ENCODE data around the gene PDXDC1.
"Not testable (repeated sequence)": the region's sequence is repeated elsewhere in the genome, so short reads cannot be mapped to it uniquely, and the experiment has no call there.

Gene PDXDC1

DNA sequence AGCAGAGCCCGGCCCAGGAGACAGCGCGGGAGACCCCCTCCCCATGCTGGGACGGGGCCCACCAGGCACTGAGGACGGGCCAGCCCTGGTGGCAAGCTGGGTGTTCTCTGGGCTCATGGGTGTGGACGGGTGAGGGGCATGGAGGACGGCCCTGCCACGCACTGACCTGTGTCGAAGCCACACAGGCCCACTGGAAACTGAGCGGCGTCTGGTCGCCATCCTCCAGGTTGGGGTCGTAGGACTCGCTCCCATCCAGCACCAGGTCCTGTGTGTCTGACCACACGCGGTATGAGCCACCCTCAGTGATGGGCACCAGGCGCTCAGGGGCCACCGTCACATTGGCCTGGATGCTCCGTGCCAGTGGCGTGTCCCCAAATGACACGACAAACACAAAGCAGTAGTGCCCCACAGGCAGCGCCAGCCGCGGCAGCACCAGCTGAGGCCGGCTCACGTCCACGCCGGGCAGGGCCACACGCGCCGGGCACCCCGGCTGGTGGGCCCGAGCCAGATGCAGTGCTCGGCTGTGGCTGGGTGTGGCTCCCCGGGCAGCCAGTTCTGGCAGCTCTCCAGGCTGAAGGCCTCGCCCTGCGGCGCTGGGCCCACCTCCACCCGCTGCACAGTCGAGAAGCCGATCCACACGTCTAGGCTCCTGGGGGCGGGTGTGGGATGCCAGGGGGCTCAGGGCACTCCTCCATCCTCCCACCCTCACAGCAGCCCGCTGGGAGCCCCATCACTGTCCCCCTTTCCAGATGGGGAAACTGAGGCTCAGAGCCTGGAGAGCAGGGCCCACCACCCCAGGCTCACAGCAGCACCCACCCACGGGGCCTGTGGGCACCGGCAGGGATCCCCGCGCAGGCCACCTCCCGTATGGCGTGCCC lies 160.9 kb downstream of the PDXDC1 start:
- not testable (repeated sequence) for DNase-seq

DNA sequence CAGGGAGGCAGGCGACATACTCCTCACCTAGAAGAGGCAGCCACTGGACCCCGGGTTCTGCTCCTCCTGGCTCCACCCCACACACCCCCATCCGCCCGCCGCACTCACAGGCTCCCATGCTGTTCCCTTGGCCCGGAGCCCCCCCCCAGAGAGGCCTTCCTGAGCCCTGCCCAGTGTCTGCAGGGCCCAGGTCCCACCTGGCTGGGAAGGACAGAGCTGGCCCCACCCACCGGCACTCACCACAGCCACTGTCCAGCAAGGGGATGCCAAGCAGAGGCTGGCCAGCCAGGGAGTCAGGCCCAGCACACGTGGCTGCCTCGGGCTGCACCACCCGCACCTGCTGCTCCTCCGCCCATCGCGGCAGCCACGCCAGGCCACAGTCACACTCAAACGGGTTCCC lies 162.7 kb downstream of the PDXDC1 start:
- not testable (repeated sequence) for DNase-seq

DNA sequence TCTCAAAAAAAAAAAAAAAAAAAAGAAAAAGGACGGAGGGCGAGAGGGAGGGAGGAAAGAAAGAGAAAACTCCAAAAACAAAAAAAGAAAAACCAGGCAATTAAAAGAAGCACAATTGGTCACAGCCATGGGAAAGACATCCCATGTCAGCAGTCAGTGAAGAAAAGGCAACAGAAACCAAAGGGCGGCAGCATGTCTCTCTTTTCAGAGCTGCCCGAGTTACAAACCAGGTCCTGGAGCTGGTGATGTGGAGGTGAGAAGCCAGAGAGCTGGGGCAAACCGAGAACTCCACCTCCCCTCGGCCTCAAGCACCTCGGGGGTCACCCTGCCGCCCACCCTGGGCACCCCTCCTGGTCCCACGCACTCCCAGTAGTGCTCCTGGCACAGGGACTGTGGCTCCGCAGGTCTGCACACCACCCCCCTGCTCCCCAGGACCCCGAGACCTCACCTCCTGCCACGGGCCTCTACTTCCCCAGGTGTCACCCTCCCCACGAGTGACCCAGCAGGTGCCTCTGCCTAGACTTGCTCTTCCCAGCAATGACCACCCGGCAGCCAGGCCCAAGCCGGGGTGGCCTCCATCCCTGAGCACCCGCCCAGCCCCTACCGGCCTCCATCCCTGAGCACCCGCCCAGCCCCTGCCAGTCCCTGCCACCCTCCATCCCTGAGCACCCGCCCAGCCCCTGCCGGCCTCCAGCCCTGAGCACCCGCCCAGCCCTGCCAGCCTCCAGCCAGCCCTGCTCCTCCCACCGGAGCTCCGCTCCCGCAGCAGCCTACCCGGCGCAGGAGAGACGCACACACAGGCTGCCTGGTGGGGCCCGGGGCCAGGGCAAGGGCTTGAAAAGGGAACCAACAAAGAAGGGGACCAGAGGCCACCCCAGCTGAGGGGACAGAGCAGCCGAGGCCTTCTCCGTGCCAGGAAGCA lies 165.9 kb downstream of the PDXDC1 start:
- not testable (repeated sequence) for DNase-seq

DNA sequence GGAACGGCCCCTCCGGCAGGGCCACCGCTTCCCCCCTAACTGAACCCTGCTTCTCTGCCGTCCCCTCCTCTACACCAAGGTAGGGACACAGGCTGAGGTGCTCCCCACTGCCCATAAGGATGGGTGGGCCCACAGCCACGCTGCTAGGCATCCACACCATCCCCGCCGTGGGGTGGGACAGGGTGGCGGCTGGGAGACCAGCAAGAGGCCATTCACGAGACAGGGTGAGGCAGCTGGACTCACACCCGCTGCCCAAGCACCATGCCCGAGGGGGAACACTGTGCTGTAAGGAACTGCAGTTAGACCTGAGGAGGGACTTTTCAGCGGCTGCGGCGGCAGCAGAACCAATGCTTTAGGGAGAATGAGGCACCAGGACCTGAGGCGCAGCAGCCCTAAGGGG lies 166.8 kb downstream of the PDXDC1 start:
- DNase-seq: no peak

DNA sequence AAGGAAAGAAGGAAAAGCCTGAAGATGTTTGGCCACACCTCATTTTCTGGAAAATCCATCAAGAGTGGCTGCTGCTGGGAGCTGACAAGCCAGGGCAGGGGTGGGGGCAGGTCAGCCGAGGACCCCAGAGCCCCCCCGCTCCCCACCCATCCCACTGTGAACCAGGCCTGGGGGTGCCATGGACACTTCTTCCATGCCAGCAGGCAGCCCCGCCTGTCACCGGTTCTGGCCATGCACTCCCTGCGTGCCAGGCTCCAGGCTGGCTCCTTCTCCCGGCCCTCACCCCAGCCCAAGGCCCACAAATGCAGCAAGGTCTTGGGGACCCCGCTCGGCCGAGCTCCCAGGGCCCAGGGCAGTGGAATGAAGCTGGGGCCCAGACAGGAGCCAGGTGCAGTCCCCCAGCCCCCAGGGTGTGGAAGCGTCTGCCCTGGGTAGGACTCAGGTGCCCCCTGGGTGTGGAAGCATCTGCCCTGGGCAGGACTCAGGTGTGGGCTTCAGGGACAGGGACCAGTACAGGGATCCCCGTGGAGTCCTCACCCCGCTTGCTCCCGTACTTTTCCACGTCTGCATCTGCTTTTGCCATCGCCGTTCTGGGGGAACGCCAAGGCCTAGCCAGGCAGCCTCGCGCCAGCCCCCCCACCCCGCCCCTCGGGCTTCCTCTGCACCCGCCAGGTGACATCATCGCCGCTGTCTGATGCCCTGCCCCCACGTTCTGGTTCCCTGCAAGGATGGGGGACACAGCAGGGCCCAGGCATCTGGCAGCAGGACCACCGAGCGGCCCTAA lies 167.5 kb downstream of the PDXDC1 start:
- not testable (repeated sequence) for DNase-seq

DNA sequence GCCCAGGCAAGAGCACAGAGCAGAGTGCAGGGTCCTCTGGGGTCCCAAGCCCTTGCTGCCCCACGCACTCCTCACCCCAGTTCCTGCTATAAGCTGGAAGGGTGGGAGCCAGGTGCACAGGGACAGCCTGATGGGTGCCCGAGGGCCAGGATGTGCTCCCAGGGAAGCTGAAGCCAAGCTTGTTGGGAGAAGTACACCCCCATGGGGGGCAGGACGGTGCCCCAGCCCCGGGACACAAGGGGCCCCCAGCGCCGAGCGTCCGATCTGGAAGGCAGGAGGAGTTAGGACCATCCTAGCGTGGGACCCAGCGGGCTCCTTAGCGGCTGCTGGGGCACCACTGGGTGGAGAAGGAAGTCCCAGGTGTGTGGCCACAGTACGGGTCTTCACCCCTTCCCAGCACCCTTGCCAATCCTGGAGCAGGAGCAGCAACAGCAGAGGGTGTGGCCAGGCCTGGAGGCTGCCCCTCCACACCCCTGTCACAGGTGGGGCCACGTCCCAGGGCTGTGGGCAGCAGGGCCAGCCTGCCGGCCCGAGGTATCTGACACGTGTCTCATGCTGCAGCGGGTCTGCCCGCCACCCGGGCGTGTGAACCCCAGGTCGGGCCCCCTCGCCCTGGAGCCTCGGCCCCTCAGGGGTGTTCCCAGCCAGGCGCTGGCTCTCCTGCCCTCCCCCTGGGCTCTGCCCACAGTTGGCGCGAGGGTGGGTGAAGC lies 168.2 kb downstream of the PDXDC1 start:
- DNase-seq: not testable (repeated sequence)

DNA sequence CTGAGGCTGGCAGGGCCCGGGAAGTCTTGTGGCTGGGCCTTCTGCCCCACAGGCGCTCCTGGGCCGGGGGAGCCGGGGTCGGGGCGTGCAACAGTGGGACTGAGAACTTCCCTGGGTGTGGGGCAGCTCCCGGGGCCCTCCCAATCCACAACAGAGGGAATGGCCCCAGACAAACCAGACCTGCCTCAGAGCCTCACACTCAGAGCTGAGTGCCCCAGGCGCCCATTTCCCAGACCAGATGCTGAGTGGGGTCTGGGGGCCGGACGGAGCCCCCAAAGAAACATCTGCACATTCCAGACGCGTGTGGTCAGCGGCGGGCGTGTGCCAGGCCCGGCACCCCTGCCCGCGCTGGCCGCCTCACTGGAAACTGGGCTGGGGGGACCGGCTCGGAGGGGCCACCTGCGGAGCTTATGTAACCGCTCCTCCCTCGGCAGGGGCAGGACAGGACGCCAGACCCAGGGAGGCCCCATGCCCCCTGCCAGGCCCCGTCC lies 168.8 kb downstream of the PDXDC1 start:
- not testable (repeated sequence) for DNase-seq

DNA sequence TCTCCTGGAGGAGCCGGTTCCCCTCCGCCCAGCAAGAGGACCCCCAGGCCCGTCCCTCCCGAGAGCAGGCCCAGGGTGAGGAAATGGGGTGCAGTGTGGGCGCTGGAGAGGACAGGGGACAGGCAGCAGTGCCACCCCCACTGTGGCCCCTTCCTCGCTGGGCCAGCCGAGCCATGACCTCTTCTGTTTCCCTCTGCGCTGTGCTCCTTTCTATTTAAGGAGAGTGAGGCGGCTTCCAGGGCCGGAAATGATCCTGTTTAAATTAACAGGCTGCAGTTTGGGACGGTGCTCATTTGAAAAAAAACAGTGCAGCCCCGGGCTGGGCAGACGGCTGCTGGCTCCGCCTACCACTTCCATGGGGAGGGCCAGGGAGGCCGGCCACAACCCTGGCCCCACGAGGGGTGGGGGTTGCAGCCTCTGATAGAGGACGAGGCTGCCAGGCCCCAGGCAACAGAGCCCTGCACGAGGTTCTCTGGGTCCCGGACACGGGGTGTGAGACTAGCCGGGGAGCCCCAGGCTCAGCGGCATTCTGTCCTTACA lies 169.3 kb downstream of the PDXDC1 start:
- not testable (repeated sequence) for DNase-seq

DNA sequence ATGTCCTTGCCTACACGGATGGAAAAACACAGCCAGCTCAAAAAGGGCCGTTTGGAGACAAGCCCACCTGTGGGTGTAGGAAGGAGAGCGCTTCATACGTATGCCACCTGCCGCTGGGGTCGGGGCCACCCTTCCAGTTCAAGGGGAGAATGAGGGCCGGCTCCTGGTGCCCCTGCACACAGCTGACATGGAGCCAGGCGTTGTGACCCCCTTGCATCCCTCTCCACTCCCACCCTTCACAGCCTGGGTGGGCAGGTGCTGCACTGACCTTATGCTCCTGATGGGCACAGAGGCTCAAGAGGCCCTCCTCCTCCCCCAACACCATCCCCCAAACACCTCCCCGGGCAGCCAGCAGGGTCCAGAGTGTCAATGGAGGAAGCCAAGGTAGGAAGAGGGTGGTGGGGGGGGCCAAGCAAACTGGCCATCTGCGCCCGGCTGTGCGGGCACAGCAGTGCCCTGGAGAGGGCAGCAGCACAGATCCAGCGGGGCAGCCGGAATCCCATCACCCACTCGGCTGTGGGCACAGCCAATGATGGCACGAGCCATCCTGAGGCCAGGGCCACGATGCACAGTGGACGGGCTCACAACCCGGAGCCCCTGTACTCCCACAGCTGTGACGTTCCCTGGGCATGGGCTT lies 170.1 kb downstream of the PDXDC1 start:
- DNase-seq: not testable (repeated sequence)

DNA sequence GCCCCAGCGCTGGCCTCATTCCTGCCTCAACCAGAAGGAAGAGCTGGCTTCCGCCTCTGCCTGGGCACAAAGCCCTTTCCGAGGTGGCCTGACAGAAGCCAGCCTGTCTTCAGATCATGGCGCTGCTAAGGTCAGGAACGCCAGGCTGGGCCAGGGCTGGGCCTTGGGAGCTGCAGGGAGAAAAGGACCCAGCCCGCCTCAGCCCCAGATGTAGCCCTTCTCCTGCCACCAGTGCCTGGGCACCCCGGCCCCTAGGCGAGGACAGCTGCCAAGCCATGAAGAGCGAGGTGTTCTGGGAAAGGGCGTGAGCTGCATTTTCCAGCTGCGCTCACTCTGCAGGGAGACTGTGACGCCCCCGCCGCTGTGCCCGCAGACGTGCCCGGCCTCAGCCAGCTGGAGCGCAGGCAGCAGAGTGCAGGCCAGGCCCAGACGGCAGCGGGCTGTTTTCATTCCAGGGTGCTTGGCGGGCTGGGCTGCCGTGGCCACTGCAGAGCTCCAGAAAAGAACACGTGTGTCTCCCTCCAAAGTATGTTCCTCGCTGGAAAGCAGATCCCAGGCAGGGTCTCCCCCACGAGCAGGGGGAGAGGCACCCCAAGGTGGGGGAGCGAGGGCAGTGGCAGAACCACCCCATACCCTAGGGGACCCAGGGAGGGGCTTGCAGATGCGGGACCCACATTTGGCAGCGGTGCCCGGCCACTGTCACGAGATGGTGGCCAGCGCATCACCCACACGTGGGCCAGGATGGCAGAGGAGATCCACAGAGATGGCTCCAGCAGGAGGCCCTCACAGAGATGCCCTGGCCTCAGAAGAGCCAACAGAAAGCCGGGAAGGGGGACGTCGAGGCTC lies 170.8 kb downstream of the PDXDC1 start:
- not testable (repeated sequence) for DNase-seq

DNA sequence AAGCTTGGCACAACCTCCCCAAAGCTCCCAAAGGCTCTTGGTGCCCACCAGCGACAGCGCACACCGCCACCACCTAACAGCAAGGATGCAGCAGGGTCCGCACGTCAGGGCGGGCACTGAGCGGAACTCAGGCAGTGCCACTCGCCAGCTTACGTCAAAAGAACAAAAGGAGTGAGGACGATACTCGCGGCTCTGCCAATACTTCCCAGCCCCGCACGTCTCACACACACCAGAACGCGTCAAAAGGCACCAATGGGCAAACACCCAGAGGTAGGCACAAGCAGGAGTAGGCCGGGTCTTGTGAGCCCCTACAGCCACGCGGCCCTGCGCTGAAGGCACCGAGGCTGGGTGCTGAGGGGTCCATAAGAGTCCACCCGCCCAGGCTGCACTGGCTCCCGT lies 171.4 kb downstream of the PDXDC1 start:
- DNase-seq: not testable (repeated sequence)

DNA sequence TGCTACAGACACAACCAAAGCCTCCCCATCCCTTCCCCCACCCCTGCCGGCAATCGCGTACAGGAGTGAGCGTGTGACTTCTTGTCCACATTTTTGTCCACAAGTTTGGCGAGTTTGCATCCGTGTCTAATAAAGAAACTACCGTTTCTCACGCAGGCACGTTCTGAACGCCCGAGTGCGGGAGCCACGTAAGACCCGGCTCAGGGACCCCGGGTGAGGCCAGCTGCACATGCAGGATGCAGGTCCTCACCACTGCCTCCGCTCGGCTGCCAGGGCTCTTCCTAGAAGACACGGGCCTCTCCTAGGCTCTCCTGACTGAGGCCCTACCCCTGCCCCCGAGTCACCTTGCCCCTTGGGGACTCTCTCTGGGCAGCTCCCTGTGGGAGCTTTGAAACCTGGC lies 174.0 kb downstream of the PDXDC1 start:
- not testable (repeated sequence) for DNase-seq

DNA sequence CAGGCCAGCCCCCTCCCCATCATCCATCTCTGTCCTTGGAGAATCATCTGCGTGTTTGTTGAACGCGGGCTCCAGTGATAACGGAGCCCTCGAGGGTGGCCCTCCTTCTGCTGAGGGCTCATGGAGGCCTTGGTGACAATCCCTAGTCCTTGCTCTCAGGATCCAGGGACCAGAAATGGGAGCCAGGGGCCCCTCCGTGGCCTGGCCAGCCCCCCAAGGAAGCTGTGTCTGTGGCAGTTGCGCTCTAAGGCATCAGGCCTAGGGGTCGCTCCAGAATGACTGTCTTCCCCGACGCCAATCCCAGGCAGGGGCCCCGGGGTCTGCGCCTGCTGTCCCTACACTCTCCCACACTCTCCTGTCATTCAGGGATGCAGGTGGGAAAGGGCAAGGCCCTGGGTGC lies 174.4 kb downstream of the PDXDC1 start:
- DNase-seq: not testable (repeated sequence)

DNA sequence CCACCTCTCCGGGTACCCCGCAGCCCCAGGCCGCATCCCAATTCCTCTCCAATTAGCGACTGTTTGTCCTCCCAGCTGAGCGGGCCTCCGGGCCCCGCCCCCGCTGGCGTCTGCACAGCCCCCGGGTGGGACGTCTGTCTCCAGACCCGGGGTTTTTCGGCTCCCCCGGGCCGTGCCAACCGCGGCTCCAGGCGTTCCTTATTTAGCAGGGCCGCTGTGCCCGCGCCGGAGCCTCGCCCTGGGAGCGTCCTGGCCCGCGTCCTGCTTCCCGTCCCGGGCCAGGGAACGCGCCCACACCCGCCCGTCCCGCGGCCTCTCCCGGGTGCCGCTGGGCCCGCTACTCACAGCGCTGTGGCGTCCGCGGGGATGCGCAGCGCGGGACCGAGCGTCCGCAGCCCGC lies 179.2 kb downstream of the PDXDC1 start:
- peak in 1 of 2 donors; percentile 8 for DNase-seq

DNA sequence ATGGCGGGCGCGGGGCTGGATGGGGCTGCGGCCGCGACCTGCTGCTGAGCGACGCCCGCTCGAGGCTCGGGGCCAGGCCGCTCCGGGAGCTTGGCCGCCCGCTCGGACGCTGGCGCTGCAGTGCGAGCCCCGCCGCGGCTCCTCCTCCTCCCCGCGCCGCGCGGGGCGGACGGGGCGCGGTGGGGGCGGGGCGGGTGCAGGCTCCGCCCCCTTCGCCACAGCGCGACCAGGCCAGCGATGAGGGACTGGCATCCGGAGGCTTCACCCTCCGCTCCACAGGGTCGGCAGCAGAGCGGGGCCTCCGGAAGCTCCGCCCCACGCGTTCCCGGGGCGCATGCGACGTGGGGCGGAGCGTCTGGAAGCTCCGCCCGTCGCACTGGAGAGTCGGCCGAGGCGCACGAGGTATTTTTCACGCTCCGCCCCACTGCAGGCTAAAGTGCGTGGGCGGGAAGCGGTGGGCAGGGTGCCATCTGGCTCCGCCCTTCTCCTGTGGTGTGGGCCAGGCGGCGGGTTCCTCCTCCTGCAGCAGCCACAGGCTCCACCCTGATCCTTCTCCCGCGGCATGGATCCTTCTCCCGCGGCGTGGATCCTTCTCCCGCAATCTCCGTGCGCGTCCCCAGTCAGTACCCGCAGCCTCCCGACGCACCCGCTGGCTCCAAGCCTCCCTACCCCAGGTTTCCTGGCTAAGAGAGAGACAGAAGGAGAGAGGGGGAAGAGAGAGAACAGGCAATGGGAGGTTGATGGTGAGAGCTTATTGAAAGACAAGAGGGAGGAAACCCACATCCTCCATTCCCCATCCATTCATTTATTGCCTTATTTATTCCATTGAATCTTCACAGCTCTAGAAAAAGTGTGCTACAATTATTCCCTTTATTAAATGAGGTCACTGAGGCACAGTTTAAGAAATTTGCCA lies 180.1 kb downstream of the PDXDC1 start:
- DNase-seq: peak; percentile 94 to 95

DNA sequence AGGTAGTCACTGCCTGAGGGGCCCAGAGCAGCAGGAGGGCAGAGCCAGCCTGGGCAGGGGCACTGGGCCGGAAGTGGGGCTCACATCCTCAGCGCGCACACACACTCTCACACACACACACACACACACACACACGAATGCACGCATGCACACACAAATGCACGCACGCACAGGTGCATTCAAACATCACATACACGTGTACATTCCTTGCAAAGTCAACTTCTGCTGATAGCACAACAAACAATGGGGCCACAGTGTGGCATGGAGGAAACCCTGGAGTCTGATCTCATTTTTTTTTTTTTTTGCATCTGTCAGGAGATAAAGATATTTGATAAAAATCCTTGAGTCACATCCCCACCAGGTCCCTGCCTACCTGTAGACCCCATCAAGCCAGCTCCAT lies 182.8 kb downstream of the PDXDC1 start:
- DNase-seq: not testable (repeated sequence)

DNA sequence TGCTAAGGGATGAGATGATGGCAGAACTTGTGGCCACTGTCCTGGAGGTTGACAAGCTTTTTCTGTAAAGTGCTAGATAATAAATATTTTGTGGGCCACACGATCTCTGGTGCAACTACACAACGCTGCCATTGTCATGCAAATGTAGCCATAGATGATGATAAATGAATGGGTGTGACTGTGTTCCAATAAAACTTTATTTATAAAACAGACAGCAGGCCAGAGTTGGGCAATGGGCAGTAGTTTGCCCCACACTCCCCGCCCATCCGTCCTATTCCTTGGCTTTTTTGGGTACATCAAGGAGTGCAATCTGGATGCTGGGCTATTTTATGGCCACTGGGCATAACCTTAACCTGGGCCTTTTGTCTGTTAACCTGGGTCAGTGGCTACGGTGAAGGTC lies 184.8 kb downstream of the PDXDC1 start:
- DNase-seq: not testable (repeated sequence)

DNA sequence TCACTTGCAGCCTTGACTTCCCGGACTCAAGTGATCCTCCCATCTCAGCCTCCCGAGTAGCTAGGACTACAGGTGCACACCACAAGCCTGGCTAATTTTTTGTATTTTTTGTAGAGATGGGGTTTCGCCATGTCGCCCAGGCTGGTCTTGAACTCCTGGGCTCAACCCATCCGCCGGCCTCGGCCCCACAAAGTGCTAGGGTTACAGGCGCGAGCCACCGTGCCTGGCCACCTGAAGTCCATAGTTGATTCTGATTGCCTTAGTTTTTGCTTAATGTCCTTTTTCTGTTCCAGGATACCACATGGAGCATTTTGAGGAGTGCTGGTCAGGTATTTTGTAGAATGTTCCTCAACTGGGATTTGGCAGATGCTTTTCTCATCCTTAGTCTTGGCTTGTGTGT lies 185.7 kb downstream of the PDXDC1 start:
- DNase-seq: not testable (repeated sequence)

DNA sequence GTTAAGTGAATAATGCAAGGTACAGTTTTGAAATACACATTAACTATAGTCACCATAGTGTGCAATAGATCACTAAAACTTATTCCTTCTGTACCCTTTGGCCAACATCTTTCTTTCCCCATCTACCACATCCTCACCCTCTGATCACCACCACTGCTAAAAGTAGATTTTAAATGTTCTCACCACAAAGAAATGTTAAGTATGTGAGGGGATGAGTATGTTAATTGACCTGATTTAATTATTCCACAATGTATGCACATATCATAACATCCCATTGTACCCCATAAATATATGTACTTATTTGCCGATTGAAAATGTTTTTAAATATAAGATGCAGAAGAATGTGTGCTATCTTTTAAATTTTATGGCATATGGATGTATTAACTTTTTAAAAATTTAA lies 188.2 kb downstream of the PDXDC1 start:
- not testable (repeated sequence) for DNase-seq

All from CD4-positive, alpha-beta T cell treated with Interleukin-4 for 1 hour (primary cell).